Measurements from ENCODE around the gene FOXD1.

DNA sequence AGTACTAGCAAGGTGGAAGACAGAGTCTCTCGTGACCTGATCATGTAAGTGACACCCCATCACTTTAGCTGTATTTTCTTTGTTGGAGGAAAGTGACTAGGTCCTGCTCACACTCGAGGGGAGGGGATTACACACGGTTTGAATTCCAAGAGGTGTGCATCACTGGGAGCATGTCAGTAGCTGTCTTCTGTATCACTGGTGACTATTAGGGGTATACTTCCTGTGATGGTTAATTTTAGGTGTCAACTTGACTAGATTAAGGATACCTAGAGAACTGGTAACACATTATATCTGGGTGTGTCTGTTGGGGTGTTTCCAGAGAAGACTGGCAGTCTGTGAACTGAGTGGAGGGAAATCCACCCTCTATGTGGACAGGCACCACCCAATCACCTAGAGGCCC, 22.5 kb downstream of the FOXD1 start:
- TF ChIP-seq, protein P1, sequence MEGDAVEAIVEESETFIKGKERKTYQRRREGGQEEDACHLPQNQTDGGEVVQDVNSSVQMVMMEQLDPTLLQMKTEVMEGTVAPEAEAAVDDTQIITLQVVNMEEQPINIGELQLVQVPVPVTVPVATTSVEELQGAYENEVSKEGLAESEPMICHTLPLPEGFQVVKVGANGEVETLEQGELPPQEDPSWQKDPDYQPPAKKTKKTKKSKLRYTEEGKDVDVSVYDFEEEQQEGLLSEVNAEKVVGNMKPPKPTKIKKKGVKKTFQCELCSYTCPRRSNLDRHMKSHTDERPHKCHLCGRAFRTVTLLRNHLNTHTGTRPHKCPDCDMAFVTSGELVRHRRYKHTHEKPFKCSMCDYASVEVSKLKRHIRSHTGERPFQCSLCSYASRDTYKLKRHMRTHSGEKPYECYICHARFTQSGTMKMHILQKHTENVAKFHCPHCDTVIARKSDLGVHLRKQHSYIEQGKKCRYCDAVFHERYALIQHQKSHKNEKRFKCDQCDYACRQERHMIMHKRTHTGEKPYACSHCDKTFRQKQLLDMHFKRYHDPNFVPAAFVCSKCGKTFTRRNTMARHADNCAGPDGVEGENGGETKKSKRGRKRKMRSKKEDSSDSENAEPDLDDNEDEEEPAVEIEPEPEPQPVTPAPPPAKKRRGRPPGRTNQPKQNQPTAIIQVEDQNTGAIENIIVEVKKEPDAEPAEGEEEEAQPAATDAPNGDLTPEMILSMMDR (IDR thresholded peaks at IDR 0.05), result no peak
- no peak for TF ChIP-seq POLR2A (IDR thresholded peaks at IDR 0.05)
